Panc1 (cell line): Measurements from ENCODE around the gene SBNO2. TPM values are rescaled to one million over a fixed set of nuclear protein-coding genes. Genes with fewer than 3 reads are reported as not detected.

Experiments used
- ATAC-seq: fragments of 200-7000 bp; cut with Tn5 transposase; 2 replicates; pipeline ENCODE4 v1.9.1; 2020; ENCODE audit warnings: mild to moderate bottlenecking, moderate library complexity
- BruUV-seq: library from RNA; stranded (reverse); fragments of 400-500 nt; replicated peaks from 2 replicates; lab custom pipeline; 2021; lab: Mats Ljungman, UMichigan
- CTCF ChIA-PET: fragments of 300-600 bp; sonication (Branson Sonifier 250); formaldehyde crosslinking; loops from one replicate; lab custom pipeline; 2022; ENCODE audit warnings: antibody characterized with exemption; lab: Charles Lee
- POLR2A ChIA-PET: fragments of 300-600 bp; sonication (Branson Sonifier 250); formaldehyde crosslinking; loops from one replicate; lab custom pipeline; 2022; ENCODE audit warnings: antibody characterized with exemption; lab: Charles Lee
- DNase-seq: peaks from one replicate; pipeline ENCODE4 v3.0.0-alpha.2; 2010; ENCODE audit warnings: low read depth, low spot score
- H3K27ac ChIP-seq: 2 replicates; pipeline ENCODE4 v1.5.1; 2011; ENCODE audit warnings: mild to moderate bottlenecking, low read length, inconsistent platforms
- H3K27me3 ChIP-seq: fragments of 200-500 bp; sonication (Bioruptor generic); 2 replicates; pipeline ENCODE4 v1.6.0; 2014; ENCODE audit warnings: low read length, inconsistent platforms; ENCODE audit not compliant: control insufficient read depth, insufficient read depth
- H3K36me3 ChIP-seq: fragments of 200-500 bp; sonication (Bioruptor generic); 2 replicates; pipeline ENCODE4 v1.5.1; 2014; ENCODE audit warnings: inconsistent platforms, mild to moderate bottlenecking, low read length, moderate library complexity; ENCODE audit not compliant: control insufficient read depth, insufficient read depth
- H3K4me1 ChIP-seq: 2 replicates; pipeline ENCODE4 v1.5.1; 2011; ENCODE audit warnings: inconsistent platforms, mild to moderate bottlenecking, low read length, moderate library complexity; ENCODE audit not compliant: control insufficient read depth, insufficient read depth
- H3K4me3 ChIP-seq, 2 experiments: 2 replicates each; pipeline ENCODE4 v1.5.1; 2011 to 2012; ENCODE audit warnings: low read depth in 2 of 2, low read length in 2 of 2, mild to moderate bottlenecking in 2 of 2, inconsistent platforms in 1 of 2, moderate library complexity in 1 of 2
- H3K9me3 ChIP-seq: fragments of 200-500 bp; sonication (Bioruptor generic); 2 replicates; pipeline ENCODE4 v1.5.1; 2014; ENCODE audit warnings: low read depth, mild to moderate bottlenecking, inconsistent platforms, low read length, moderate library complexity; ENCODE audit not compliant: control insufficient read depth, insufficient read depth
- POLR2AphosphoS5 ChIP-seq: IDR thresholded peaks from 2 replicates; pipeline ENCODE4 v1.6.1; 2012; ENCODE audit warnings: mild to moderate bottlenecking, low read depth, low read length, moderate library complexity
- SIN3A ChIP-seq: IDR thresholded peaks from 2 replicates; pipeline ENCODE4 v1.6.1; 2012; ENCODE audit warnings: low read depth, mild to moderate bottlenecking, low read length, moderate library complexity, borderline replicate concordance; ENCODE audit not compliant: insufficient read depth
- TCF7L2 ChIP-seq: IDR thresholded peaks from 2 replicates; pipeline ENCODE4 v1.6.1; 2011; ENCODE audit warnings: mild to moderate bottlenecking, low read depth, low read length, inconsistent platforms
- in situ Hi-C: cut with HindIII; loops from 2 replicates; pipeline ENCODE4 v1.10.0; 2016; ENCODE audit warnings: low sequenced_read_pairs, low pct_unique_long_range_greater_than_20kb
- intact Hi-C: fragments of 100-400 bp; cut with micrococcal nuclease; formaldehyde crosslinking; loops from one replicate; pipeline ENCODE4 v1.10.0; 2022; ENCODE audit not compliant: unreplicated experiment
- total RNA-seq: library from RNA; stranded (reverse); gene quantifications from one replicate; pipeline ENCODE4 v1.2.1, GENCODE V29; 2021; ENCODE audit not compliant: unreplicated experiment
- TF ChIP-seq, protein P1 (sequence below), 2 experiments: IDR thresholded peaks; 2 replicates each; pipeline ENCODE4 v1.6.1; 2011 to 2012; ENCODE audit warnings: low read depth in 2 of 2, control low read depth in 1 of 2, low read length in 1 of 2, mild to moderate bottlenecking in 1 of 2, moderate library complexity in 1 of 2; ENCODE audit not compliant: insufficient read depth in 1 of 2
- TF ChIP-seq, protein P2 (sequence below): fragments of 450-650 bp; IDR thresholded peaks from 2 replicates; pipeline ENCODE4 v1.5.1; 2017; ENCODE audit warnings: mild to moderate bottlenecking

Gene SBNO2
- total RNA-seq, 1 experiment from 2014 or later: 101 TPM

DNA sequence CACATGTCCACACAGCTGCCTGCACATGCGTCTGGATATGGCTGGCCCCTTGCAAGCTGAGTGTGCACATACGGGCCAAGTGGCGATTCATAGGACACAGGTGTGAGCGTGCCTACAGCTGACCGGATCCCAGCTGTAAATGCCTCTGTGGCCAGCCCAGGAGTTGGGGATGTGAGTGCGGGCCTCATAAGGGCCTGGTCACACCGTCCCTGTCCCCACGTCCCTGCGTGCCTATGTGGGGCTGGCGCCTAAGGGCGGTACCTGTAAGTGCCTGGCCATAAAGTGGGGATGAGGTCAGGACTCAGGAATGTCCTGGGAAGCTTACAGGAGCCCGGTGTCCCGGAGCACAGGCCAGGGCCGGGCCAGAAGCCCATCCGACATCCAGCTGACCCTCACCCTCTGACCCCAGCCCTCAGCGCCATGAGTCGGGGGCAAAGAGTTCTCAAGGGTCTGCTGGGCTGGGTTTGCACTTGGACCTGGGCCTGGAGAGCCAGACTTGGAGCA is 108.4 kb downstream of the SBNO2 start:
- POLR2A ChIA-PET: interaction anchor here (0.6 kb wide), 1 partner anchor 11 kb away, joined by 5 read pairs; no protein-coding TSS in a partner anchor
- Histone ChIP-seq H3K4me3 (peak overlapping the region in 1 of 2 experiments; percentile 59; a peak in 2 of 4 replicates), H3K27ac (peak overlapping the region; percentile 66), H3K9me3 (no peaks in the 10 kb centered on the region), H3K36me3 (no peaks in the 10 kb centered on the region; the same call in 1 of the 2 replicates), H3K4me1 (peaks cover 17% of the 10 kb centered on the region), H3K27me3 (no peaks in the 10 kb centered on the region)
- no TSS peak for BruUV-seq
- ATAC-seq (peak; percentile 55), DNase-seq (no peak)
- TF ChIP-seq, protein P1, sequence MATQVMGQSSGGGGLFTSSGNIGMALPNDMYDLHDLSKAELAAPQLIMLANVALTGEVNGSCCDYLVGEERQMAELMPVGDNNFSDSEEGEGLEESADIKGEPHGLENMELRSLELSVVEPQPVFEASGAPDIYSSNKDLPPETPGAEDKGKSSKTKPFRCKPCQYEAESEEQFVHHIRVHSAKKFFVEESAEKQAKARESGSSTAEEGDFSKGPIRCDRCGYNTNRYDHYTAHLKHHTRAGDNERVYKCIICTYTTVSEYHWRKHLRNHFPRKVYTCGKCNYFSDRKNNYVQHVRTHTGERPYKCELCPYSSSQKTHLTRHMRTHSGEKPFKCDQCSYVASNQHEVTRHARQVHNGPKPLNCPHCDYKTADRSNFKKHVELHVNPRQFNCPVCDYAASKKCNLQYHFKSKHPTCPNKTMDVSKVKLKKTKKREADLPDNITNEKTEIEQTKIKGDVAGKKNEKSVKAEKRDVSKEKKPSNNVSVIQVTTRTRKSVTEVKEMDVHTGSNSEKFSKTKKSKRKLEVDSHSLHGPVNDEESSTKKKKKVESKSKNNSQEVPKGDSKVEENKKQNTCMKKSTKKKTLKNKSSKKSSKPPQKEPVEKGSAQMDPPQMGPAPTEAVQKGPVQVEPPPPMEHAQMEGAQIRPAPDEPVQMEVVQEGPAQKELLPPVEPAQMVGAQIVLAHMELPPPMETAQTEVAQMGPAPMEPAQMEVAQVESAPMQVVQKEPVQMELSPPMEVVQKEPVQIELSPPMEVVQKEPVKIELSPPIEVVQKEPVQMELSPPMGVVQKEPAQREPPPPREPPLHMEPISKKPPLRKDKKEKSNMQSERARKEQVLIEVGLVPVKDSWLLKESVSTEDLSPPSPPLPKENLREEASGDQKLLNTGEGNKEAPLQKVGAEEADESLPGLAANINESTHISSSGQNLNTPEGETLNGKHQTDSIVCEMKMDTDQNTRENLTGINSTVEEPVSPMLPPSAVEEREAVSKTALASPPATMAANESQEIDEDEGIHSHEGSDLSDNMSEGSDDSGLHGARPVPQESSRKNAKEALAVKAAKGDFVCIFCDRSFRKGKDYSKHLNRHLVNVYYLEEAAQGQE (IDR thresholded peaks at IDR 0.05; ENCODE audit: insufficient read depth in 1 of 2, low read depth in 2 of 2, low read length in 1 of 2): no peak
- no peak for TF ChIP-seq TCF7L2
- TF ChIP-seq, protein P2, sequence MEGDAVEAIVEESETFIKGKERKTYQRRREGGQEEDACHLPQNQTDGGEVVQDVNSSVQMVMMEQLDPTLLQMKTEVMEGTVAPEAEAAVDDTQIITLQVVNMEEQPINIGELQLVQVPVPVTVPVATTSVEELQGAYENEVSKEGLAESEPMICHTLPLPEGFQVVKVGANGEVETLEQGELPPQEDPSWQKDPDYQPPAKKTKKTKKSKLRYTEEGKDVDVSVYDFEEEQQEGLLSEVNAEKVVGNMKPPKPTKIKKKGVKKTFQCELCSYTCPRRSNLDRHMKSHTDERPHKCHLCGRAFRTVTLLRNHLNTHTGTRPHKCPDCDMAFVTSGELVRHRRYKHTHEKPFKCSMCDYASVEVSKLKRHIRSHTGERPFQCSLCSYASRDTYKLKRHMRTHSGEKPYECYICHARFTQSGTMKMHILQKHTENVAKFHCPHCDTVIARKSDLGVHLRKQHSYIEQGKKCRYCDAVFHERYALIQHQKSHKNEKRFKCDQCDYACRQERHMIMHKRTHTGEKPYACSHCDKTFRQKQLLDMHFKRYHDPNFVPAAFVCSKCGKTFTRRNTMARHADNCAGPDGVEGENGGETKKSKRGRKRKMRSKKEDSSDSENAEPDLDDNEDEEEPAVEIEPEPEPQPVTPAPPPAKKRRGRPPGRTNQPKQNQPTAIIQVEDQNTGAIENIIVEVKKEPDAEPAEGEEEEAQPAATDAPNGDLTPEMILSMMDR: no peak
- no peak for TF ChIP-seq SIN3A
- TF ChIP-seq POLR2AphosphoS5: no peak
- intact Hi-C loops (no loop called here), in situ Hi-C loops (no loop called here)
- CTCF ChIA-PET: no interaction called here

DNA sequence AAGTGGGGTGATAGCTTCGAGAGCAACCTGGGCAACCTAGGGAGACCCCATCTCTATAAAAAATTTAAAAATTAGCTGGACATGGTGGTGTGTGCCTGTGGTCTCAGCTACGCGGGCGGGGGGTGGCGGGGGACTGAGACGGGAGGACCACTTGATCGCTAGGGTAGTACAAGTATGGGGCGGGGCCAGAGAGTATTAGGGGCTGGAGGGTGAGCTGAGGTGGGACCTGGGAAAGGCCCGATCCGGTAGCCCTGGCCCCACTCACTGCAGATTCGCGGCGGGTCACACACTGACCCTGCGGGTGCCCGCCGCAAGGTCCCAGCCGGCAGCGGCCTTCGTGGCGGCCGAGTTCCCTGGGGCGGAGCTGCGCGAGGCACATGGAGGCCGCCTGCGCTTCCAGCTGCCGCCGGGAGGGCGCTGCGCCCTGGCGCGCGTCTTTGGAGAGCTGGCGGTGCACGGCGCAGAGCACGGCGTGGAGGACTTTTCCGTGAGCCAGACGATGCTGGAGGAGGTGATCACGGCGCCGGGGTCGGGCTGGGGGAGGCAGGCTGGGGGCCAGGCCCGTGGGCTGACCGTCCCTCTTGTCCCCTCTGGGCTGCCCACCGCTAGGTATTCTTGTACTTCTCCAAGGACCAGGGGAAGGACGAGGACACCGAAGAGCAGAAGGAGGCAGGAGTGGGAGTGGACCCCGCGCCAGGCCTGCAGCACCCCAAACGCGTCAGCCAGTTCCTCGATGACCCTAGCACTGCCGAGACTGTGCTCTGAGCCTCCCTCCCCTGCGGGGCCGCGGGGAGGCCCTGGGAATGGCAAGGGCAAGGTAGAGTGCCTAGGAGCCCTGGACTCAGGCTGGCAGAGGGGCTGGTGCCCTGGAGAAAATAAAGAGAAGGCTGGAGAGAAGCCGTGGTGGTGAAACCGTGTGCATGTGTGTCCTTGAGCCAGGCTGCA is 109.1 kb downstream of the SBNO2 start:
- Histone ChIP-seq H3K27me3 (no peaks in the 10 kb centered on the region), H3K36me3 (no peaks in the 10 kb centered on the region; the same call in 1 of the 2 replicates), H3K27ac (peak overlapping the region; percentile 66), H3K9me3 (no peaks in the 10 kb centered on the region), H3K4me3 (peak overlapping the region in 1 of 2 experiments; percentile 16; a peak in 1 of 4 replicates), H3K4me1 (peaks cover 17% of the 10 kb centered on the region)
- in situ Hi-C loops: no loop called here
- ChIA-PET CTCF (interaction anchor here (0.6 kb wide), 1 partner anchor 17 kb away, joined by 7 read pairs; no protein-coding TSS in a partner anchor), POLR2A (interaction anchor here (0.6 kb wide), 1 partner anchor 12 kb away, joined by 5 read pairs; no protein-coding TSS in a partner anchor)
- no peak for DNase-seq
- ATAC-seq: peak; percentile 82
- BruUV-seq: no TSS peak
- intact Hi-C loops: no loop called here
- TF ChIP-seq, protein P2: peak; percentile 88
- no peak for TF ChIP-seq POLR2AphosphoS5
